NK-92 (cell line): ENCODE data around the gene CFAP299.
"Not testable (repeated sequence)": the region's sequence is repeated elsewhere in the genome, so short reads cannot be mapped to it uniquely, and the experiment has no call there.

Experiments
- DNase-seq: peaks from one replicate; lab custom pipeline; 2025; ENCODE audit not compliant: unreplicated experiment; lab: John Stamatoyannopoulos, UW

CFAP299 gene

GRCh38 chr4:80705311-80705710, 369.8 kb downstream of the CFAP299 start:
- no peak for DNase-seq

GRCh38 chr4:80709082-80709869, 373.7 kb downstream of the CFAP299 start:
- no peak for DNase-seq

- DNase-seq, result no peak
Measured at GRCh38 chr4:80710748-80711451, 375.4 kb downstream of the CFAP299 start.

DNA sequence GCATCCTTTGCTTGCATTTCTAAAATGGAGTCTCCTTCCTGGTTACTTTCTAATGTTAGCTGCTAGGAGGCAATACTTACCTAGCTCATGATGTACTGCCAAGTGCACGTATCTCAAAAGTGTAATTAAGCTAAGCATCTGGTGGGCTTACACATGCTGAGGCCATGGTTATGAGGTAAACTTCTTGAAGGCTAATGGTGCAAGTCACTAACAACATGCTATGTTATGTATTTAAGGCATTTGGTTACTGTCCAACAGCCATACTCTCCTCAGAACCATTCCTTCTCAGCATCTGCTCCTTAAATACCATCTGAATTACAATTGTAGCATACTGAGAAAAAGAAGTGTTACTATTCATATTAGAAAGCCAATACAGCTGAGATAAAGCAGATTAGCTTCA, 376.4 kb downstream of the CFAP299 start:
- no peak for DNase-seq

- DNase-seq, result no peak
Measured at GRCh38 chr4:80713409-80713808, 377.9 kb downstream of the CFAP299 start.

DNA sequence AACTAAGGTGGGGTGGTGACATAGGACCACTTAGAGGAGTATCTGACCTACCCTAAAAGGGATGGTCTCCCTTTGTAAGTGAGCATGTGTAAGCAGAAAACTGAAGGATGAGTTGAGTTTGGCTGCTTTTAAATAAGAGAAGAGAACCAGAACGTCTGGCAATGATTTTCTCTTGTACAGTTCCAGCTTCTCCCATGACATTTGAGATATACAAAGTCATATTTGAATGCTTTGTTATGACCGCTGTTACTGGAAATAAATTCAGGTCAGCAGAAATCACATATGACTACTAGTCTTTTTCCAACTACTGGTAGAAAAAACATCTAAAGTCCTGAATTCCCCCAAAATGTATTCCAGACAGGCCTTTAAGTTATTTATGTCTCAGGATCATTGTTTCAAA, 381.7 kb downstream of the CFAP299 start:
- no peak for DNase-seq

GRCh38 chr4:80726471-80726870, 390.9 kb downstream of the CFAP299 start:
- DNase-seq, result no peak

- DNase-seq, result no peak
Measured at GRCh38 chr4:80730158-80730557, 394.6 kb downstream of the CFAP299 start.

- no peak for DNase-seq
Measured at GRCh38 chr4:80731436-80731835, 395.9 kb downstream of the CFAP299 start.

- no peak for DNase-seq
Measured at GRCh38 chr4:80732010-80732409, 396.5 kb downstream of the CFAP299 start.

DNA sequence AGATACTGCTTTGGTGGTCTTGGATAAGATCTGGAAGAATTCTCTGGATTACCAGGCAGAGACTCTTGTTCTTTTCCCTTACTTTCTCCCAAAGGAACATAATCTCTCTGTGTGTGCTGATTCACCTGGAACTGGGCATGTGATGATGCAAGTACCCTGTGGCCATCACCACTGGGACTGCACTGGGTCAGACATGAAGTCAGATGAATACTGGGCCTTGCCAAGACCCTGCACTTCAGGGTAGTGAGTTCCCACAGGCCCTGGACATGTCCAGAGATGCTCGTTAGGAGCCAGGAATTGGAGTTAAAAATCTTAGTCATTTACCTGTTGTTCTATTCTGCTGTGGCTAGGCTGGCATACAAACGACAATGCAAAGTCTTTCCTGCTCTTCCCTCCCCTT, 404.8 kb downstream of the CFAP299 start:
- DNase-seq, result no peak

DNA sequence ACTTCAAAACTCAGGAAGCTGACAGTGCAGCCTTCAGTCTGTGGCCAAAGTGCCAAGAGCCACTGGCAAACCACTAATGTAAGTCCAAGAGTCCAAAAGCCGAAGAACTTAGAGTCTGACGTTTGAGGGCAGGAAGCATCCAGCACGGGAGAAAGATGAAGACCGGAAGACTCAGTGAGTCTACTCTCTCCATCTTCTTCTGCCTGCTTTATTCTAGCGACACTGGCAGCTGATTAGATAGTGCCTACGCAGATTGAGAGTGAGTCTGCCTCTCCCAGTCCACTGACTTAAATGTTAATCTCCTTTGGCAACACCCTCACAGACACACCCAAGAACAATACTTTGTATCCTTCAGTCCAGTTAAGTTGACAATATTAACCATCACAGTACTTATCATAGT, 414.0 kb downstream of the CFAP299 start:
- not testable (repeated sequence) for DNase-seq

GRCh38 chr4:80751200-80751599, 415.7 kb downstream of the CFAP299 start:
- DNase-seq, result no peak

DNA sequence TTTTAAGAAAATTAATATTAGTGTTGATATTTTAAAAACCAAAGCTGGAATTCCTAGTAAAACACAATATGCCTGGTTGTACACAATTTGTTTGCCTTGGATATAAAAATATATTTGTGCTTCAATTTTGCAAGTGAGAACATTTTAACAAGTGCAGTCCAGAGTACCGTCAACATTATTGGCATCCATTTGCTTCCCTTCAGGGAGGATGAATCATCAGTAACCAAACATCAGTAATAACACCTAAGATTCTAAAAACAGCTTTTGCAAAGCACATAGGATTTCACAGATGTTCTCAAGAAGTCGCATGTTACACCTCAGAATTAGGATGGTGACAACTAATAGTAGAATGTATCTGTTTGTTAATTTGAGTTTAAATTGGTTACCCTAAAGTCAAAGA, 432.4 kb downstream of the CFAP299 start:
- DNase-seq, result no peak

DNA sequence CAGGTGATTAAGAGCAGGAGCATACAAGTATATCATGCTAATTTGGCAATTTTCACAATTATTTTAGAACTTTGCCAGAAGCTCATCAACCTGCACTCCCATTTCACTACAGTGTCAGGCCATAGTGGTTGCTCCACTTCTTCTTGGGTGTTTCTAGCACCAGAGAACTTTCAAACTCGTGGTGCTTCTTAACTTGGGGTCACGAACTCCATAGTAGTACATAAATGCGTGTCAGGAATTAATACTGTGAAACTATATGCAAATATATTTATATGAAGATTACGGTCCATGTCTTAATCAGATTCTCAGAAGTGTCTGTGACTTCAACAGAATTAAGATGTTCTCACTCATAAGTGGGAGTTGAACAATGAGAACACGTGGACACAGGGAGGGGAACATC, 440.6 kb downstream of the CFAP299 start:
- DNase-seq, result no peak

GRCh38 chr4:80781431-80781830, 445.9 kb downstream of the CFAP299 start:
- no peak for DNase-seq

GRCh38 chr4:80787306-80787705, 451.8 kb downstream of the CFAP299 start:
- no peak for DNase-seq

DNA sequence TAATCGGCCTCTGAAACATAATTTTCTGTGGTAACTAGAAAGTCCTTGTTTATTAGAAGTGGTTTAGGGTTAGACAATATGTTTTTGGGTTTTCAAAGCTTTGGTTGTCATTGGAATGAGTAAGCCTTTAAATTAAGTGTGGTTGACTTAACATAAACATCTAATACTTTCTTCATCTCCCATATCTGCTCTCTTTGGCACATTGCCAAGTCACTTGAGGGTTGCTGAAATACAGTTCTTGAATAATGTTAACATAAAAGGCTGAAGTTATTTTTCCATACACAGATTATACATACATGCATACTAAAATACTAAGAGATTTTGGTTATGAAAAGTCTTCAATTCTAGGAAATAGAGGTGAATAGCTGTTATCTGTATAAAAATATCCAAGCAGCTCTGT, 453.3 kb downstream of the CFAP299 start:
- no peak for DNase-seq

DNA sequence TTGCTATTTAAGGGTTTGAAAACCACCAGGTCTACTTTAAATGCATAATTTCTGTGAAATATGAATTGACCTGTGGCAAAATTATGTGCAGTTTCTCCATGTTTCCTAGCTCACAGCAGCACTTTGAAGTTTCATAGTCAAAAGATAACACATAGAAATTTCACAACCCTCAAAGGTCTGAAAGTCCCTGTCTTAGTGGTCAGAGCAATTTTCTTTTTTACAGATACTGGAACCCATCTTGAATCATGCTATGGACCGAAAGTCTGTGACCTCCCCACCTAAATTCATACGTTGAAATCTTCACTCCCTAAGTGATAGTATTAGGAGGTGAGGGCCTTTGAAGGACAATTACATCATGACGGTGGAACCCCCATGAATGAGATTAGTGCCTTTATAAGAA, 454.6 kb downstream of the CFAP299 start:
- no peak for DNase-seq

DNA sequence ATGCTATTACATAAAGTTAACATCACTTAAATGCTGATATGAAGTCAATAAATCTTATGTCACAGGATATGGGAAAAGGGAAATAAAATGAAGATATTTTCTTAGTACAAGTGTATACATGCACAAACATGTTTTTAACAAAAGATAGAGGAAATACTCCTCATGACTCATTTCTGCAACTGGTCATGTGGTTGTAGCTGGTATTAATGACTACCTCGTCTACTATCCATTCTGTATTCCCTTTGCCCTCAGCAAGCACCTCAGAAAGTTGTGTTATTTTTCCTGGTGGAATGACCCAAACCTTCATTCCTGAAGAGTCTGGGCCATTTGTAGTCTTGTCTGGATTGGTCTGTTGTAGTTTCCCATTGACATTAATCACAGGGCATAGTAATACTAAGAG, 458.1 kb downstream of the CFAP299 start:
- not testable (repeated sequence) for DNase-seq

DNA sequence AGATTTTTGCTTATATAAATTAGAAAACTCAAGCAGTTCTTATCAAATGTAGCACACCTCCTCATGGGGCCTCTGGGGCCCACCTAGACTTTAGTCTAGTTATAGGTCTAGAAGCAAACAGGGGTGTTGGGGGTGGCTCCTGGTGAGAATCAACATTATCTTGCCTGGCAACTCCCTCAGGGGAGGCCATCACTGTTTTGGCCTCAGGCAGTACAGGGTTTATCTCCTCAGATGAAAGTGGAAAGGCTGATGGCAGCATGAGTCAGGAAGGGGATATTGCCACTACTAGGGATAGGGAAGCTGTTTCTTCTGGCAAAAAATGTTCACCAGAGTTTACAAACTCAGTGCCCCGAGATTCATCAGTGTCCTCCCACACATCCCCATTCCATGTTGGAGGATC, 462.6 kb downstream of the CFAP299 start:
- no peak for DNase-seq

GRCh38 chr4:80800719-80801118, 465.2 kb downstream of the CFAP299 start:
- not testable (repeated sequence) for DNase-seq

- DNase-seq, result no peak
Measured at GRCh38 chr4:80803337-80803736, 467.8 kb downstream of the CFAP299 start.
